K562 (cell line): ENCODE measurements around the gene THUMPD1. TPM values are rescaled to one million over a fixed set of nuclear protein-coding genes. Genes with fewer than 3 reads are reported as not detected.
A peak's percentile ranks its signal among the peaks of the same experiment; 100 is the strongest.

ENCODE experiments used
- ATAC-seq: fragments of 200-7000 bp; cut with Tn5 transposase; 3 replicates; pipeline ENCODE4 v1.9.1; 2020; ENCODE audit warnings: moderate library complexity
- BruUV-seq: library from RNA; stranded (reverse); fragments of 400-500 nt; replicated peaks from 2 replicates; lab custom pipeline; 2021; lab: Mats Ljungman, UMichigan
- CTCF ChIA-PET: fragments of 300-600 bp; formaldehyde crosslinking; extraction: SDS; loops from one replicate; lab custom pipeline; 2021; ENCODE audit warnings: low intra/inter-chr PET ratio; lab: Yijun Ruan, JAX
- POLR2A ChIA-PET: fragments of 300-600, 350-650 bp; sonication (Branson Sonifier 250); formaldehyde crosslinking; extraction: SDS; loops from one replicate; lab custom pipeline; 2021; ENCODE audit warnings: antibody characterized with exemption, inconsistent platforms; lab: Yijun Ruan, JAX
- DNase-seq, 4 experiments: peaks; one replicate each; pipeline versions ENCODE4 v3.0.0 to v3.0.0-alpha.2; 2011 to 2018; ENCODE audit warnings: low spot score in 3 of 4, mixed read lengths in 3 of 4; ENCODE audit errors: extremely low read depth in 1 of 4
- FAIRE-seq: peaks from 2 replicates; lab custom pipeline; 2011; peaks lifted over from hg19 to GRCh38; lab: Jason Lieb, UNC
- H2AFZ ChIP-seq: 2 replicates; pipeline ENCODE4 v1.6.0; 2011; ENCODE audit warnings: low read depth, low read length, control low read depth, inconsistent platforms
- H3K27ac ChIP-seq: fragments of 200-600 bp; 3 replicates; pipeline ENCODE4 v1.8.0; 2011; ENCODE audit warnings: low read depth, mild to moderate bottlenecking, control low read depth, inconsistent platforms, low read length, moderate library complexity, mixed read lengths; ENCODE audit errors: extremely low read depth
- H3K27me3 ChIP-seq, 2 experiments: fragments of 300-600 bp in 1 of 2; 2 replicates in 1 of 2; 3 replicates in 1 of 2; pipeline versions ENCODE4 v1.6.0 to v1.8.0; 2011; ENCODE audit warnings: inconsistent platforms in 2 of 2, low read length in 2 of 2, mild to moderate bottlenecking in 1 of 2, mixed read lengths in 1 of 2, moderate library complexity in 1 of 2; ENCODE audit not compliant: control insufficient read depth in 2 of 2, insufficient read depth in 2 of 2
- H3K36me3 ChIP-seq: fragments of 300-600 bp; 3 replicates; pipeline ENCODE4 v1.8.0; 2011; ENCODE audit warnings: mild to moderate bottlenecking, low read length, inconsistent platforms; ENCODE audit not compliant: control insufficient read depth, insufficient read depth
- H3K4me1 ChIP-seq, 2 experiments: fragments of 200-600 bp in 1 of 2; replicated peaks in 1 of 2; 2 replicates in 1 of 2; 3 replicates in 1 of 2; pipeline versions ENCODE4 v1.5.1 to v1.8.0; 2011; ENCODE audit warnings: inconsistent platforms in 2 of 2, low read length in 2 of 2, mild to moderate bottlenecking in 1 of 2, mixed read lengths in 1 of 2, moderate library complexity in 1 of 2; ENCODE audit not compliant: control insufficient read depth in 2 of 2, insufficient read depth in 2 of 2
- H3K4me2 ChIP-seq: 2 replicates; pipeline ENCODE4 v1.6.1; 2011; ENCODE audit warnings: low read length, control low read depth, inconsistent platforms, mixed read lengths; ENCODE audit not compliant: insufficient read depth
- H3K4me3 ChIP-seq: fragments of 200-600 bp; sonication (generic), shearing (Covaris generic); 2 replicates; pipeline ENCODE4 v1.5.1; 2016; ENCODE audit warnings: control low read depth, inconsistent platforms
- H3K79me2 ChIP-seq: fragments of 200-600 bp; 3 replicates; pipeline ENCODE4 v1.8.0; 2011; ENCODE audit warnings: low read length, inconsistent platforms; ENCODE audit not compliant: control insufficient read depth, insufficient read depth
- H3K9ac ChIP-seq, 2 experiments: 2 replicates each; pipeline versions ENCODE4 v1.6.0 to v1.6.1; 2011; ENCODE audit warnings: low read depth in 2 of 2, low read length in 2 of 2, control low read depth in 1 of 2, inconsistent platforms in 1 of 2, mild to moderate bottlenecking in 1 of 2, mixed read lengths in 1 of 2; ENCODE audit not compliant: insufficient read depth in 1 of 2
- H3K9me1 ChIP-seq: one replicate; pipeline ENCODE4 v1.6.0; 2011; ENCODE audit warnings: inconsistent platforms, mild to moderate bottlenecking, low read length, moderate library complexity; ENCODE audit not compliant: control insufficient read depth, insufficient read depth
- H3K9me3 ChIP-seq: replicated peaks from 2 replicates; pipeline ENCODE4 v1.5.1; 2011; ENCODE audit warnings: low read depth, low read length, inconsistent platforms; ENCODE audit not compliant: control insufficient read depth, insufficient read depth
- H4K20me1 ChIP-seq: replicated peaks from 2 replicates; pipeline ENCODE4 v1.6.1; 2011; ENCODE audit warnings: low read length, inconsistent platforms, mixed read lengths; ENCODE audit not compliant: control insufficient read depth, insufficient read depth
- ESRRB ChIP-seq: fragments of 250-450 bp; sonication (Bioruptor Pico); IDR thresholded peaks from 2 replicates; pipeline ENCODE4 v1.5.0; 2020; ENCODE audit warnings: mild to moderate bottlenecking, moderate library complexity, borderline replicate concordance
- IRF1 ChIP-seq: sonication (generic); formaldehyde crosslinking; IDR thresholded peaks from 2 replicates; pipeline ENCODE4 v1.8.0; 2022; ENCODE audit warnings: missing genetic modification reagents, mild to moderate bottlenecking, borderline replicate concordance
- NFE2 ChIP-seq: IDR thresholded peaks from 2 replicates; pipeline ENCODE4 v1.6.1; 2014; ENCODE audit warnings: antibody characterized with exemption, low read depth
- ZFX ChIP-seq: sonication (generic); formaldehyde crosslinking; IDR thresholded peaks from 2 replicates; pipeline ENCODE4 v1.8.0; 2022; ENCODE audit warnings: mild to moderate bottlenecking, missing genetic modification reagents, moderate library complexity
- ZNF146 ChIP-seq: IDR thresholded peaks from one replicate; pipeline ENCODE4 v1.6.1; 2018; ENCODE audit warnings: missing compliant biosample characterization; ENCODE audit not compliant: unreplicated experiment
- WGBS: fragments of 100-300 bp; shearing (Covaris generic); methylation state at CpG from one replicate; pipeline ENCODE4 v1.1.6; 2016; ENCODE audit warnings: low coverage, mixed read lengths; ENCODE audit not compliant: insufficient coverage; ENCODE audit errors: missing lambda C conversion rate; 5-methylcytosine and 5-hydroxymethylcytosine counted together
- in situ Hi-C: fragments of 300-500 bp; cut with MboI; formaldehyde crosslinking; loops from 4 replicates; pipeline ENCODE4 v1.15.0; 2018; ENCODE audit warnings: inconsistent platforms, mixed read lengths
- intact Hi-C: fragments of 100-400 bp; cut with micrococcal nuclease; formaldehyde crosslinking; loops from 2 replicates; pipeline ENCODE4 v1.14.2; 2022
- polyA plus RNA-seq, 8 experiments: library from polyadenylated mRNA; depleted of rRNA in 4 of 8; stranded (reverse) in 5 of 8; unstranded in 3 of 8; fragments of >200 nt; fragmentation: Nextera tagmentation in 2 of 8; fragmentation: Illumina TruSeq in 1 of 8; extraction: Ambion mirVana in 2 of 8; extraction: Trizol in 1 of 8; gene quantifications; 2 replicates each; pipeline versions ENCODE4 v1.2.1 to v1.2.3, GENCODE V29; 2011 to 2014; ENCODE audit warnings: inconsistent platforms in 1 of 8, missing spikeins in 1 of 8
- total RNA-seq, 7 experiments: library from RNA; depleted of rRNA in 6 of 7; stranded (reverse); fragments of >200 nt in 6 of 7; fragmentation: Illumina TruSeq in 2 of 7; extraction: Trizol in 2 of 7; gene quantifications; 2 replicates each; pipeline versions ENCODE4 v1.2.1 to v1.2.3, GENCODE V29; 2011 to 2021; ENCODE audit warnings: low replicate concordance in 1 of 7
- TF ChIP-seq, protein P1 (sequence below): fragments of 250-450 bp; sonication (Bioruptor Pico); IDR thresholded peaks from 2 replicates; pipeline ENCODE4 v1.5.0; 2020; ENCODE audit warnings: mild to moderate bottlenecking

THUMPD1 gene
- total and polyA plus RNA-seq, 9 of the 15 experiments (the other 6 are each of a cell fraction or from before 2014, with no cell fraction given), result 37.8 to 101 (median 56.8) TPM

DNA sequence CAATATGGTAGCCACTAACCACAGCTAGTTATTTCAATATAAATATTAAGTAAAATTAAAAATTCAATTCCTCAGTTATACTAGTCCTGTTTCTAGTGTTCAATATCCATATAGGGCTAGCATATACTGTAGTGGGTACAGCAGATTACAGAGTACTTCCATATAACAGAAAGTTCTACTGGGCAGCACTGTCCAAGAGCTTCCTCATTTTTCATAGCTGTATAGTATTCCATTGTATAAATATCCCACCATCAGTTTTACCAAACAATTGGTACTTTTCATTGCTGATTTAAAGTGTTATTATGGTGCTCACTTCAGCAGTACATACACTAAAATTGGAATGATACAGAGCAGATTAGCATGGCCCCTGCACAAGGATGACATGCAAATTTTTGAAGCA, 42.6 kb upstream of the THUMPD1 start (continued):
- TF ChIP-seq, protein P1, sequence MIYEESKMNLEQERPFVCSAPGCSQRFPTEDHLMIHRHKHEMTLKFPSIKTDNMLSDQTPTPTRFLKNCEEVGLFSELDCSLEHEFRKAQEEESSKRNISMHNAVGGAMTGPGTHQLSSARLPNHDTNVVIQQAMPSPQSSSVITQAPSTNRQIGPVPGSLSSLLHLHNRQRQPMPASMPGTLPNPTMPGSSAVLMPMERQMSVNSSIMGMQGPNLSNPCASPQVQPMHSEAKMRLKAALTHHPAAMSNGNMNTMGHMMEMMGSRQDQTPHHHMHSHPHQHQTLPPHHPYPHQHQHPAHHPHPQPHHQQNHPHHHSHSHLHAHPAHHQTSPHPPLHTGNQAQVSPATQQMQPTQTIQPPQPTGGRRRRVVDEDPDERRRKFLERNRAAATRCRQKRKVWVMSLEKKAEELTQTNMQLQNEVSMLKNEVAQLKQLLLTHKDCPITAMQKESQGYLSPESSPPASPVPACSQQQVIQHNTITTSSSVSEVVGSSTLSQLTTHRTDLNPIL (CRISPR knock-in tag), result 0 out of 2 replicates have a peak, but pooled peaks have one; percentile 40
- TF ChIP-seq ZNF146 (peak; percentile 98), NFE2 (peak; percentile 8; the same call in 1 of the 2 replicates), ESRRB (CRISPR knock-in tag) (no peak)

DNA sequence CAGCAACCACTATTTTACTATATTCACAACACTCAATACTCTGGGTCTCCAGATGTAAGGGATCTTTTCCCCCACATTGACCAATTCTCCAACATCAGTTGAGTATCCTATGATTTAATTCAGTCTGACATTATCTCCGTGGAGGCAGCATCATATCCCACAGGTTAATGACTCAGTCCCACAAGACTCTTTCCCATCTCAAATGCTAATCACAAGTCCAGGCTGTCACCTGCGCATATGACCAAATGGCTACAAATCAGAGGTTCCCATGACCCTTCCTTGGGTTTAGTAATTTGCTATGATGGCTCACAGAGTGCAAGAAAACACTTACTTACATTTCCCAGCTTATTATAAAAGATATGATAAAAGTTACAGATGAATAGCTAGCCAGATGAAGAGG, 40.9 kb upstream of the THUMPD1 start:
- intact Hi-C loops (no loop called here), in situ Hi-C loops (no loop called here)
- 51% methylated on average over 2 of the region's 2 CpGs for WGBS
- FAIRE-seq (no peak), ATAC-seq (no peak), DNase-seq (no peak)
- Histone ChIP-seq H2AFZ (no peak overlapping the region), H3K4me2 (no peak overlapping the region), H3K9ac (no peak overlapping the region), H3K79me2 (no peaks in the 10 kb centered on the region), H3K9me1 (no peaks in the 10 kb centered on the region), H3K4me3 (no peak overlapping the region), H4K20me1 (no peaks in the 10 kb centered on the region), H3K36me3 (peaks cover 58% of the 10 kb centered on the region), H3K9me3 (no peaks in the 10 kb centered on the region), H3K27ac (no peak overlapping the region), H3K27me3 (no peaks in the 10 kb centered on the region), H3K4me1 (no peaks in the 10 kb centered on the region)
- TF ChIP-seq IRF1 (CRISPR knock-in tag) (no peak), ZFX (CRISPR knock-in tag) (0 out of 2 replicates have a peak, but pooled peaks have one; percentile 8)
- POLR2A ChIA-PET, result interaction anchor here (1.0 to 1.3 kb wide), 3 partner anchors 9 to 22 kb away, joined by 3 to 5 read pairs (median 3); no protein-coding TSS in a partner anchor
- CTCF ChIA-PET, result no interaction called here
- no TSS peak for BruUV-seq
